Memory B cell (primary cell): ENCODE data around the gene EXOC6B.
"Not testable (repeated sequence)": the region's sequence is repeated elsewhere in the genome, so short reads cannot be mapped to it uniquely, and the experiment has no call there.

Experiments used
- ATAC-seq: fragments of 150-1000 bp; cut with Tn5 transposase; 2 replicates; pipeline ENCODE4 v1.10.0; 2021; ENCODE audit warnings: low read depth, mild to moderate bottlenecking, moderate library complexity
- DNase-seq, 2 donors: peaks; one replicate each; pipeline ENCODE4 v3.0.0; 2022; ENCODE audit warnings: low spot score in 2 of 2
- H3K27ac Mint-ChIP-seq: one replicate; pipeline ENCODE4 v1.8.0; 2022; ENCODE audit warnings: mild to moderate bottlenecking, moderate library complexity, mixed read lengths
- H3K27me3 Mint-ChIP-seq: one replicate; pipeline ENCODE4 v1.8.0; 2022; ENCODE audit warnings: mixed read lengths
- H3K36me3 Mint-ChIP-seq: one replicate; pipeline ENCODE4 v1.8.0; 2022; ENCODE audit warnings: mild to moderate bottlenecking, mixed read lengths
- H3K4me1 Mint-ChIP-seq: one replicate; pipeline ENCODE4 v1.8.0; 2022; ENCODE audit warnings: mixed read lengths
- H3K4me3 Mint-ChIP-seq: one replicate; pipeline ENCODE4 v1.8.0; 2022; ENCODE audit warnings: mild to moderate bottlenecking, moderate library complexity, mixed read lengths
- H3K9me3 Mint-ChIP-seq: one replicate; pipeline ENCODE4 v1.8.0; 2022; ENCODE audit warnings: mixed read lengths

Gene EXOC6B

GRCh38 chr2:72555363-72555762 is 270.5 kb downstream of the EXOC6B start:
- H3K4me1 Mint-ChIP-seq, DNase-seq, H3K27me3 Mint-ChIP-seq, ATAC-seq, H3K9me3 Mint-ChIP-seq, H3K4me3 Mint-ChIP-seq, H3K27ac Mint-ChIP-seq: not testable (repeated sequence)
- peaks cover 16% of the 10 kb centered on the region for H3K36me3 Mint-ChIP-seq

GRCh38 chr2:72554910-72555309 is 270.9 kb downstream of the EXOC6B start:
- not testable (repeated sequence) for H3K27ac Mint-ChIP-seq, ATAC-seq, H3K27me3 Mint-ChIP-seq

GRCh38 chr2:72554381-72554780 is 271.5 kb downstream of the EXOC6B start:
- DNase-seq (no peak), ATAC-seq (no peak)
- H3K4me3 Mint-ChIP-seq: no peak overlapping the region
- no peaks in the 10 kb centered on the region for H3K27me3 Mint-ChIP-seq
- H3K36me3 Mint-ChIP-seq: peaks cover 13% of the 10 kb centered on the region
- H3K4me1 Mint-ChIP-seq: no peaks in the 10 kb centered on the region
- no peak overlapping the region for H3K27ac Mint-ChIP-seq
- peaks cover 2% of the 10 kb centered on the region for H3K9me3 Mint-ChIP-seq

More at GRCh38 chr2:72554910-72555309, 270.9 kb downstream of the EXOC6B start:
- H3K9me3 Mint-ChIP-seq, H3K4me3 Mint-ChIP-seq, DNase-seq, H3K4me1 Mint-ChIP-seq: not testable (repeated sequence)
- H3K36me3 Mint-ChIP-seq: peaks cover 15% of the 10 kb centered on the region

GRCh38 chr2:72548081-72548764 is 277.6 kb downstream of the EXOC6B start:
- Mint-ChIP-seq H3K27me3 (no peaks in the 10 kb centered on the region), H3K4me3 (no peak overlapping the region), H3K27ac (no peak overlapping the region), H3K9me3 (no peaks in the 10 kb centered on the region), H3K4me1 (no peaks in the 10 kb centered on the region), H3K36me3 (peaks cover 6% of the 10 kb centered on the region)
- ATAC-seq: no peak
- DNase-seq: no peak

DNA sequence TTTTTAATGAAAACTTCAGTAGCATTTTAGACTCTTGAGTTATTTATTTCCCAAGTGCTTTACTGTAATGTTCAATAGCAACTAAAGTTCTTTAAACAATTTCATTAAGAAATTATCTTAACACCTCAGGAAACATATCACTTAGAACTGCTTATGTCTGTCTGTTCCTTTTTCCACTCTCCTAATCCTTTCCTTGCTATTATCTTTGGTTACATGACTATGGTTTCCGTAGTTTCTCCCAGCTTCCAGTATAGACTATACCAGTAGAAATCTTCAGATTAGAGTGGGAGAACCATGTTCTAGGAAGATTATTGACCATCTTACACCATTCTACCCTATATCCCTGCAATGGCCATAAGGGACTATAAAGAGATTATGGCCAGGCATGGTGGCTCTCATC is 280.0 kb downstream of the EXOC6B start:
- Mint-ChIP-seq H3K4me1 (no peaks in the 10 kb centered on the region), H3K27ac (no peak overlapping the region), H3K9me3 (peaks cover 2% of the 10 kb centered on the region), H3K4me3 (no peak overlapping the region), H3K27me3 (no peaks in the 10 kb centered on the region), H3K36me3 (peaks cover 13% of the 10 kb centered on the region)
- DNase-seq (no peak), ATAC-seq (no peak)

GRCh38 chr2:72544554-72544953 is 281.3 kb downstream of the EXOC6B start:
- Mint-ChIP-seq H3K4me3 (no peak overlapping the region), H3K27ac (no peak overlapping the region), H3K27me3 (no peaks in the 10 kb centered on the region), H3K4me1 (no peaks in the 10 kb centered on the region), H3K36me3 (peaks cover 13% of the 10 kb centered on the region), H3K9me3 (peaks cover 2% of the 10 kb centered on the region)
- DNase-seq: no peak
- ATAC-seq: no peak

- Mint-ChIP-seq H3K36me3 (peaks cover 12% of the 10 kb centered on the region), H3K27me3 (no peaks in the 10 kb centered on the region), H3K27ac (no peak overlapping the region), H3K9me3 (peaks cover 2% of the 10 kb centered on the region), H3K4me1 (no peaks in the 10 kb centered on the region), H3K4me3 (no peak overlapping the region)
- ATAC-seq (no peak), DNase-seq (no peak)
Observed at GRCh38 chr2:72543497-72544216, 282.2 kb downstream of the EXOC6B start.

- H3K27ac Mint-ChIP-seq: no peak overlapping the region
- peaks cover 2% of the 10 kb centered on the region for H3K9me3 Mint-ChIP-seq
- ATAC-seq (no peak), DNase-seq (no peak)
- H3K4me1 Mint-ChIP-seq: no peaks in the 10 kb centered on the region
- H3K4me3 Mint-ChIP-seq: no peak overlapping the region
- peaks cover 7% of the 10 kb centered on the region for H3K36me3 Mint-ChIP-seq
- H3K27me3 Mint-ChIP-seq: no peaks in the 10 kb centered on the region
Observed at GRCh38 chr2:72539071-72539552, 286.7 kb downstream of the EXOC6B start.

- ATAC-seq (no peak), DNase-seq (no peak)
- Mint-ChIP-seq H3K36me3 (peaks cover 7% of the 10 kb centered on the region), H3K9me3 (peaks cover 2% of the 10 kb centered on the region), H3K4me3 (no peak overlapping the region), H3K27me3 (no peaks in the 10 kb centered on the region), H3K4me1 (no peaks in the 10 kb centered on the region), H3K27ac (no peak overlapping the region)
Observed at GRCh38 chr2:72538486-72538885, 287.3 kb downstream of the EXOC6B start.

DNA sequence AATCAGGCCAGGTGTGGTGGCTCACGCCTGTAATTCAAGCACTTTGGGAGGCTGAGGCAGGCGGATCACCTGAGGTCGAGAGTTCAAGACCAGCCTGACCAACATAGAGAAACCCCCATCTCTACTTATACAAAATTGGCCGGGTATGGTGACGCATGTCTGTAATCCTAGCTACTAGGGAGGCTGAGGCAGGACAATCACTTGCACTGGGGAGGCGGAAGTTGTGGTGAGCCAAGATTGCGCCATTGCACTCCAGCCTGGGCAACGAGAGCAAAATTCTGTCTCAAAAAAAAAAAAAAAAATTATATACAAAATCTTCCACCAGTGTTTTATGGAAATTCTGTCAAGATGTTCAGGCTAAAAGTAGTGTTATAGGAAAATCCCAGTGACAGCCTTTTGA is 290.2 kb downstream of the EXOC6B start:
- H3K4me1 Mint-ChIP-seq, H3K27ac Mint-ChIP-seq, H3K36me3 Mint-ChIP-seq, ATAC-seq, H3K27me3 Mint-ChIP-seq, H3K4me3 Mint-ChIP-seq, DNase-seq, H3K9me3 Mint-ChIP-seq: not testable (repeated sequence)

DNA sequence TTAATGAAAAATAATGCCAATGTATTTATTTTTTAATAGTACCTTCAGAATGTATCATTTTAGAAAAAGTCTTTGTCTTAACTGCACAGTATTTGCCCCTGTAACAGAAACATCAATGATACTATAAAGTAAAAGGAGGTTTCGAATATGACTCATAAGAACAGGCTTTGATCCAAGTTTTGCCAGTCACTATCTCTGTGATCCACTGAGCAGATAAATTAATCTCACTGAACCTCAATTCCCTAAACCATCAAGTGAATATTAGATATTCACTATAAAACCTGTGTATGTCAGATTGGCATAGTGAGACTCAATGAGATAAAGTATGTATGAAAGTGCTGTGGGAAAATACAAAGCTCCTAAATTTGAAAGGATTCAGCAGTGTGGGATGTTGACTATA is 292.1 kb downstream of the EXOC6B start:
- no peaks in the 10 kb centered on the region for H3K9me3 Mint-ChIP-seq
- no peaks in the 10 kb centered on the region for H3K4me1 Mint-ChIP-seq
- H3K27me3 Mint-ChIP-seq: no peaks in the 10 kb centered on the region
- H3K36me3 Mint-ChIP-seq: no peaks in the 10 kb centered on the region
- H3K4me3 Mint-ChIP-seq: no peak overlapping the region
- H3K27ac Mint-ChIP-seq: no peak overlapping the region
- DNase-seq: no peak
- no peak for ATAC-seq

- Mint-ChIP-seq H3K4me1 (no peaks in the 10 kb centered on the region), H3K27ac (no peak overlapping the region), H3K27me3 (no peaks in the 10 kb centered on the region), H3K9me3 (no peaks in the 10 kb centered on the region), H3K4me3 (no peak overlapping the region), H3K36me3 (no peaks in the 10 kb centered on the region)
- no peak for DNase-seq
- no peak for ATAC-seq
Observed at GRCh38 chr2:72527424-72527823, 298.4 kb downstream of the EXOC6B start.

GRCh38 chr2:72526623-72527022 is 299.2 kb downstream of the EXOC6B start:
- no peak for ATAC-seq
- no peaks in the 10 kb centered on the region for H3K36me3 Mint-ChIP-seq
- no peaks in the 10 kb centered on the region for H3K4me1 Mint-ChIP-seq
- no peaks in the 10 kb centered on the region for H3K27me3 Mint-ChIP-seq
- H3K27ac Mint-ChIP-seq: no peak overlapping the region
- H3K4me3 Mint-ChIP-seq: no peak overlapping the region
- H3K9me3 Mint-ChIP-seq: no peaks in the 10 kb centered on the region
- DNase-seq: no peak

DNA sequence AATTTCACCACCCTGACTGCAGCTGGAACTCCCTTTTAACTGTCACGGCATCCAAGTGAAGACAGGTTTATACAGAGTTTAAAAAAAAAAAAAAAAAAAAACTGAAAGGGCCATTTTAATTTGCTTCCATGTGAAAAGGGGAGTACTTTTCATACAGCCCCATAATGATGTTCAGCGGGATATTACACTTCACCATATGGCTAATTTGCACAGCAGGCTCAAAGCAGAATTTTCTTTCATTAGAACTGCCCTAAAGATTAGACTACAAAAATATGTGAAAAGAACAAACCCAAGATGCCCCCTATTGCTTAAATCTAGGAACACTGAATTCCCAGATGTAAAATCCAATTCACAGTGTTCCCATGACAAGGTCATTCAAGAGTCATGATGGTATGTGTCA is 301.8 kb downstream of the EXOC6B start:
- H3K4me3 Mint-ChIP-seq: no peak overlapping the region
- no peak overlapping the region for H3K27ac Mint-ChIP-seq
- H3K4me1 Mint-ChIP-seq: no peaks in the 10 kb centered on the region
- H3K36me3 Mint-ChIP-seq: no peaks in the 10 kb centered on the region
- H3K27me3 Mint-ChIP-seq: no peaks in the 10 kb centered on the region
- DNase-seq: no peak
- ATAC-seq: no peak
- peaks cover 2% of the 10 kb centered on the region for H3K9me3 Mint-ChIP-seq

DNA sequence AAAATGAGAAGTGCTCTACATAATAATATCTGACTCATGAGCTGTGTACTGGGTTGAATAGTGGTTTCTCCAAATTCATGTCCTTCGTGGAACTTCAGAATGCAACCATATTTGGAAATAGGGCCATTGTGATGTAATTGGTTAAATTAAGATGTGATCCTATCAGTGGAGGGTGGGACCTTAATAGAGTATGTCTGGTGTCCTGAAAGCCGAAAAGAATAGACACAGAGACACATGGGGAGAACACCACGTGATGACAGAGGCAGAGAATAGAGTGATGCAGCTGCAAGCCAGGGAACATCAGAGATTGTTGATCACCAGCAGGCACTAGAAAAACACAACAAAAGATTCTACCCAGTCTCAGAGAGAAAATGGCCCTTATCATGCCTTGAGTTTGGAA is 310.1 kb downstream of the EXOC6B start:
- DNase-seq (no peak), ATAC-seq (no peak)
- Mint-ChIP-seq H3K27me3 (no peaks in the 10 kb centered on the region), H3K27ac (no peak overlapping the region), H3K9me3 (no peaks in the 10 kb centered on the region), H3K36me3 (peaks cover 6% of the 10 kb centered on the region), H3K4me1 (peaks cover 4% of the 10 kb centered on the region), H3K4me3 (no peak overlapping the region)
